Thymus (tissue), 11 donors: Measurements from ENCODE around the gene SDF2L1. TPM values are rescaled to one million over a fixed set of nuclear protein-coding genes. Genes with fewer than 3 reads are reported as not detected.
"Not testable (repeated sequence)": the region's sequence is repeated elsewhere in the genome, so short reads cannot be mapped to it uniquely, and the experiment has no call there.

Experiments
- DNase-seq, 9 donors: peaks; one replicate each; pipeline ENCODE4 v3.0.0-alpha.2; 2013; ENCODE audit warnings: low spot score in 9 of 9, low read depth in 6 of 9, missing footprints in 1 of 9
- H3K27ac ChIP-seq, 2 donors: one replicate each; pipeline ENCODE4 v1.5.1; 2013; ENCODE audit warnings: control low read depth in 1 of 2, low read depth in 1 of 2, low read length in 1 of 2, mild to moderate bottlenecking in 1 of 2, moderate library complexity in 1 of 2
- H3K27me3 ChIP-seq, 2 donors: one replicate each; pipeline ENCODE4 v1.5.1; 2013; ENCODE audit warnings: low read length in 1 of 2; ENCODE audit not compliant: control insufficient read depth in 2 of 2, insufficient read depth in 1 of 2
- H3K36me3 ChIP-seq, 2 donors: one replicate each; pipeline ENCODE4 v1.5.1; 2013; ENCODE audit warnings: low read length in 1 of 2, mild to moderate bottlenecking in 1 of 2, moderate library complexity in 1 of 2; ENCODE audit not compliant: control insufficient read depth in 2 of 2, insufficient read depth in 2 of 2
- H3K4me1 ChIP-seq, 2 donors: one replicate each; pipeline ENCODE4 v1.5.1; 2013; ENCODE audit warnings: low read length in 2 of 2; ENCODE audit not compliant: control insufficient read depth in 2 of 2, insufficient read depth in 2 of 2
- H3K4me3 ChIP-seq, 2 donors: one replicate each; pipeline ENCODE4 v1.5.1; 2013; ENCODE audit warnings: low read length in 2 of 2, control low read depth in 1 of 2, mild to moderate bottlenecking in 1 of 2
- H3K9me3 ChIP-seq, 2 donors: one replicate each; pipeline ENCODE4 v1.5.1; 2013; ENCODE audit warnings: low read length in 1 of 2, mild to moderate bottlenecking in 1 of 2; ENCODE audit not compliant: control insufficient read depth in 2 of 2, insufficient read depth in 1 of 2
- WGBS: extraction: QIAGEN DNeasy Blood & Tissue Kit; methylation state at CpG from one replicate; pipeline ENCODE4 v1.1.7; 2013; 5-methylcytosine and 5-hydroxymethylcytosine counted together
- polyA plus RNA-seq: library from polyadenylated mRNA; stranded (reverse); fragments of 200-250 nt; gene quantifications from one replicate; pipeline ENCODE4 v1.2.3, GENCODE V29; 2013
- total RNA-seq: library from RNA; stranded (reverse); fragments of 120-200 nt; gene quantifications from one replicate; pipeline ENCODE4 v1.2.4, GENCODE V29; 2013
- donor health status: healthy.

The SDF2L1 gene
- total and polyA plus RNA-seq, 2 donors = 21.7 to 22.8 TPM

GRCh38 chr22:21686193-21686608 is 44.1 kb downstream of the SDF2L1 start:
- H3K27me3 ChIP-seq = no peaks in the 10 kb centered on the region
- WGBS = over 99% methylated on average over 8 of the region's 8 CpGs
- H3K36me3 ChIP-seq = peaks cover 71 to 76% of the 10 kb centered on the region in 2 donors
- no peak overlapping the region for H3K4me3 ChIP-seq
- no peak overlapping the region for H3K27ac ChIP-seq
- H3K4me1 ChIP-seq = no peaks in the 10 kb centered on the region
- no peak for DNase-seq
- no peaks in the 10 kb centered on the region for H3K9me3 ChIP-seq

DNA sequence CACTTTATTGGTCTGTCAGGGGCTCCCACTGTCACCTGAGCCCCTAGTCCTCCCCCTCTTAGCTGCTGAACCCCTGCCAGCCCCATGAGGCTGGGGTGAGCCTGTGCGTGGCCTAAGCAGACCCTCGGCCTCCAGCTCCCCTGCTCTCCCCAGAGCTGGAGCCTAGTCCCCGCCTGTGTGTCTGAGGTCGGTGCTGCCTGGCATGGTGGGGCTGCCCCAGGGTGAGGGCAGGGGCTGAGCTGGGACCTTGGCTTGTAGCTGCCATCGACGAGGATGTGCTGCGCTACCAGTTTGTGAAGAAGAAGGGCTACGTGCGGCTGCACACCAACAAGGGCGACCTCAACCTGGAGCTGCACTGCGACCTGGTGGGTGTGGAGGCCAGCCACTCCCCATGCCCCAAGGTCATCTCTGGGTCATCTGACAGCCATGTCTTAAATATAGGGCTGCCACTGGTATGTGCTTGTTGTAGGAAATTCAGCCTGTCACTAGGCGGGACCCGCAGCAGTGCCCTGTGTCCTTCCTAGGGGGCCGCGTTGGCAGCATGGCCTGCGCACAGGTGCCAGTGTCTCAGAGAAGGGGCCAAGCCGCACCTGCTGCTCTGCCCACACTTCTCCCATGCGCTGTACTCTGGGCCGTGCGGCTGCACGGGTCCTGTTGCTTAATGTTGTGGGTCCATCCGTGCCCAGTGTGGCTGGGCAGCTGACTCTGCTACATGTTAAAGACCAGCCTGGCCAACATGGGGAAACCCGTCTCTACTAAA is 44.7 kb downstream of the SDF2L1 start:
- WGBS = 97% methylated on average over 23 of the region's 23 CpGs
- Histone ChIP-seq H3K4me3 (no peak overlapping the region), H3K27me3 (no peaks in the 10 kb centered on the region), H3K27ac (no peak overlapping the region), H3K36me3 (peaks cover 73 to 74% of the 10 kb centered on the region in 2 donors), H3K4me1 (no peaks in the 10 kb centered on the region), H3K9me3 (no peaks in the 10 kb centered on the region)
- DNase-seq = no peak

DNA sequence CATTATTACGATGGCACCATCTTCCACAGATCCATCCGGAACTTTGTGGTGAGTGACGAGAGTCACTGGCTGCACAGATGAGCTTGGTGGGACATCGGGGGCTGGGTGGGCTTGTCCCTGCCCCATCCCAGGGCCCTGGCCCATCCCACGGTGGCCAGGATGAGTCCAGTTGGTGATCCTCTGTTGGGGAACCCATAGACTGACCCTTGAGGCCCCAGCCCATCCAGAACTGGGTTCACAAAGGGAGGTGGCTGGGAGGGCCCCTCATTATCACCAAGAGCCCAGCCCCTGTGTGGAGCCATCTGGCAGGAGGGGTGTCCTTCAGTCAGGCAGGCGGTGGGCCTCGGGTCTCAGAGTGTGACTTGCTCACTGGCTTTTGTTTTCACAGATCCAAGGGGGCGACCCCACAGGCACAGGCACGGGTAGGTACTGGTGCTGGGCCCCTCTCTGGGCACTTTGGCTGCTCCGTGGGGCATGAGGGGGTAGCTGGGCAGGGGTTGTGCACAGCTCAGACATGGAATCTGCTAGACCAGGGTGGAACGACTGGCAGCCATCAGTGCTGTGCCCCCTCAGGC is 45.7 kb downstream of the SDF2L1 start:
- H3K9me3 ChIP-seq = no peaks in the 10 kb centered on the region
- H3K27ac ChIP-seq = no peak overlapping the region
- no peak for DNase-seq
- no peak overlapping the region for H3K4me3 ChIP-seq
- H3K27me3 ChIP-seq = no peaks in the 10 kb centered on the region
- 97% methylated on average over 11 of the region's 11 CpGs for WGBS
- no peaks in the 10 kb centered on the region for H3K4me1 ChIP-seq
- H3K36me3 ChIP-seq = peaks cover 65 to 66% of the 10 kb centered on the region in 2 donors

DNA sequence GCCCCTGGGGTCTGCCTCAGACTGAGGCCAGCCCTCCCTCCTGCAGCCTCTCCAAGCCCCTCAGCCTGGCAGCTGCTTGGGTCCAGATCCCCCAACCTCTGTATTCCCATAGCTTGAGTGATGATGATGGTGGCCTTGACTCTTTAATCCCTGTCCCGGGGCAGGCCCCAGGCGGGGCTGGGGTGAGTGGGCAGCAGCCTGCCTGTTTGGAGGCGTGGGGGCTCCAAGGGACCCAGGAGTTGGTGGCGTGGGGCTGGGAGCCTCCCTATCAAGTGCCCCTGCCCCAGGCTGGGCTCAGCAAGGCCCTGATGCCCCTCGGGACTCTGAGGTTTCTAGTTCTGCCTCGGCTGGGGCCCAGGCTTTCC is 46.2 kb downstream of the SDF2L1 start:
- no peak for DNase-seq
- Histone ChIP-seq H3K9me3 (no peaks in the 10 kb centered on the region), H3K27me3 (no peaks in the 10 kb centered on the region), H3K4me1 (no peaks in the 10 kb centered on the region), H3K4me3 (no peak overlapping the region), H3K27ac (no peak overlapping the region), H3K36me3 (peaks cover 63 to 64% of the 10 kb centered on the region in 2 donors)
- WGBS = over 99% methylated on average over 6 of the region's 6 CpGs

DNA sequence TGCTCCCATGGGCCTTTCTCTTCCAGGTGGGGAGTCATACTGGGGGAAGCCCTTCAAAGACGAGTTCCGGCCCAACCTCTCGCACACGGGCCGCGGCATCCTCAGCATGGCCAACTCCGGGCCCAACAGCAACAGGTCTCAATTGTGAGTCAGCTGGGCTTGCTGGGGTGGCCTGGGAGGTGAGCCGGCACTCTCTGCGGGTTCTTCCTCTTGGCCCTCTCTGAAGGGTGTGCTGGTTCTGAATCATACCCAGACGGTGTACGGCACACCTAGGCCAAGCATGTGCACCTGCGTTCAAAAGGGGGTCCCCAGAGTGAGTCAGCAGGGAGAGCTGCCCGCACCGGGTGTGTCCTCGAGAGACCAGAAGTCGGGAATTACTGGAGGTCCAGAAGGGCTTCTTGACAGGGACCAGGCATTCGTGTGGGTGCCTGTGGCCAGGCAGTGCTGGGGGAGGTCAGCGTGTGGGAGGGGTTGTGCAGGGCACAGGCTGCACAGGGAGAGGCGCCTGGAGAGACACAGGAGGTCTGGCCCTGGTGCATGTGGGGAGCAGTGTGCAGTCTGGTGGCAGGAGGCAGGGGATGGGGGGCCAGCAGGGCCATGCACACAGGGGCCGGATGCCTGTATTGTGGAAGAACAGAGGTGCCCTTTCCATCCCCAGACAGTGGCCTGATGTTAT is 46.7 kb downstream of the SDF2L1 start:
- H3K9me3 ChIP-seq = no peaks in the 10 kb centered on the region
- H3K4me3 ChIP-seq = no peak overlapping the region
- H3K27ac ChIP-seq = no peak overlapping the region
- H3K4me1 ChIP-seq = no peaks in the 10 kb centered on the region
- 97% methylated on average over 20 of the region's 20 CpGs for WGBS
- DNase-seq = no peak
- H3K36me3 ChIP-seq = peaks cover 64% of the 10 kb centered on the region in 2 donors
- no peaks in the 10 kb centered on the region for H3K27me3 ChIP-seq

DNA sequence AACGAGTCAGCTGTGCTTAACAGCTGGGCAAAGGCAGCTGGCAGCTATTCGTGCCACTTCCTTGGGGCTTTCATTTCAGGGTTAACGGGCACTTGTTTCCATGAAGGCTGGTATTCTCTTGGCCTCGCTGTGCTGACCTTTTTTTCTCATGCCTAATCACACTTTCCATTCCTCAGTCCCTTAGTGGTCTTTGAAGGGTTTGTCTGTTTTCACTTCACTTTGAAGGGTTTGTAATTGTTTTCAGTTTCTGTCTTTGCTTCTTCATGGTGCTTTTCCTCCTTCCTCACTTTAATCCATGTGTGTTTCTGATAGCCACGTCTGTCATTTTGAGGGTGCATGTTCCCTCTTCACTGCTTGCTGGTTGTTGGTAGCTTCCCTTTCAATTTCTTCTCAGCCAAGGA is 48.3 kb downstream of the SDF2L1 start:
- Histone ChIP-seq H3K27ac (no peak overlapping the region), H3K36me3 (peaks cover 66 to 68% of the 10 kb centered on the region in 2 donors), H3K4me3 (no peak overlapping the region), H3K27me3 (no peaks in the 10 kb centered on the region), H3K9me3 (no peaks in the 10 kb centered on the region), H3K4me1 (no peaks in the 10 kb centered on the region)
- no peak for DNase-seq
- WGBS = 85% methylated on average over 5 of the region's 5 CpGs

DNA sequence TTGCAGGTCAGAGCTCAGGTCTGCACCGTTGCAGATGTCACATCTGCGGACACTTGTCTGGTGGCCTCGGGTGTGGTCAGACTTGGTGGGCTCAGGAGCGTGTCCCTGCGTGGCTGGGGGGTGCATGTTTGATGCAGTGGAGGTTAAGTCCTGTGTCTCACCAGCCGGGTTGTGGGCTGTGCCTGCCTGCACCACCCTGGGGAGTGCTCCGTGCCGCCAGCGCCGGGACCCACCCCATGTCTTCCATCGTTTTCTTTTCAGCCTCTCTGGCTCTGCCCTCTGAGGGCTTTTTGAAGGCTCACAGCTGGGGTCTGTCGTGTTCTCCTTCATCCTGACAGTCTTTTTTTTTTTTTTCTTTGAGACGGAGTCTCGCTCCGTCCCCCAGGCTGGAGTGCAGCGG is 49.7 kb downstream of the SDF2L1 start:
- DNase-seq = no peak
- 95% methylated on average over 16 of the region's 16 CpGs for WGBS
- Histone ChIP-seq H3K4me3 (no peak overlapping the region), H3K27me3 (no peaks in the 10 kb centered on the region), H3K36me3 (peaks cover 68 to 70% of the 10 kb centered on the region in 2 donors), H3K9me3 (no peaks in the 10 kb centered on the region), H3K4me1 (no peaks in the 10 kb centered on the region), H3K27ac (no peak overlapping the region)

GRCh38 chr22:21692856-21693255 is 50.8 kb downstream of the SDF2L1 start:
- not testable (repeated sequence) for H3K4me3 ChIP-seq, H3K9me3 ChIP-seq, H3K27ac ChIP-seq, DNase-seq, H3K27me3 ChIP-seq, H3K4me1 ChIP-seq
- H3K36me3 ChIP-seq = peaks cover 67 to 71% of the 10 kb centered on the region in 2 donors
- WGBS = 97% methylated on average over 9 of the region's 9 CpGs

DNA sequence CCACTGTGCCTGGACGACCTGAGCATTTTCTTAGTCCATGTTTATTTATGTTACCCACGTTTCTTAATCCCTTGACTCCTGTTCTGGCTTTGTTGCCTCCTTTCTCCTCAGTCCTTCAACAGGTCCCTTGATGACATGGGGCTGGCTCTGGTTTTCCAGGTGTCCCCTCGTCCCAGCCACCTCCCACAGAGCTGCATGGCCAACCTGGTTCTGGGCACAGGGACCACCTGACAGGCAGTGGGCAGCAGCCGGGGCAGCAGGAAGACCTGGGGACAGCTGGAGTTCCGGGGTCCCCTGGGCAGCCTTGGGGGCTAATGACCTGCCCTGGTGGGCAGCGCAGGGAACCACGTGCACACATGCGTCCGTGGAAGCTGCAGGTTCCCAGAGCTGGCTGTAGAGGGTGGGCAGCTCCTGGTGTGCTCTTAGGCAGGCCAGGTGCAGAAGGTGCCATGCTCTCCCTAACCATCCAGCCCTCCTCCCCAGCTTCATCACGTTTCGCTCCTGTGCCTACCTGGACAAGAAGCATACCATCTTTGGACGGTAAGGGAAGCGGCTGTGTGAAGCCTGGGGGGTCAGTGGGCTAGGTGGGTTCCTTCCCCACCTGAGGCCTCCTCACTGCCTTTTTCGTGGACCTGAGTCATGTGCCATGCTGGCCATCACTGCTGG is 51.4 kb downstream of the SDF2L1 start:
- H3K27ac ChIP-seq = no peak overlapping the region
- no peaks in the 10 kb centered on the region for H3K27me3 ChIP-seq
- no peaks in the 10 kb centered on the region for H3K4me1 ChIP-seq
- H3K4me3 ChIP-seq = no peak overlapping the region
- no peak for DNase-seq
- H3K36me3 ChIP-seq = peaks cover 65 to 71% of the 10 kb centered on the region in 2 donors
- WGBS = 99% methylated on average over 14 of the region's 14 CpGs
- no peaks in the 10 kb centered on the region for H3K9me3 ChIP-seq
